ENCODE measurements around the gene DZIP1L.
"Not testable (repeated sequence)": the region's sequence is repeated elsewhere in the genome, so short reads cannot be mapped to it uniquely, and the experiment has no call there.

- TF ChIP-seq ELF2 (CRISPR knock-in tag; IDR thresholded peaks at IDR 0.05); NFE2L1 (tag; IDR thresholded peaks at IDR 0.05; ENCODE audit: borderline replicate concordance, low read depth); POLR2A (conservative IDR thresholded peaks at IDR 0.05); ZNF79 (CRISPR knock-in tag; IDR thresholded peaks at IDR 0.05; ENCODE audit: low read depth); CTCF (IDR thresholded peaks at IDR 0.05 in 2 of 3, conservative IDR thresholded peaks at IDR 0.05 in 1 of 3; ENCODE audit: insufficient read depth in 2 of 3, low read depth in 1 of 3, low read length in 3 of 3); ZNF561 (CRISPR knock-in tag; conservative IDR thresholded peaks at IDR 0.05); SMAD3 (CRISPR knock-in tag; conservative IDR thresholded peaks at IDR 0.05): not testable (repeated sequence)
- TF ChIP-seq, protein P1, sequence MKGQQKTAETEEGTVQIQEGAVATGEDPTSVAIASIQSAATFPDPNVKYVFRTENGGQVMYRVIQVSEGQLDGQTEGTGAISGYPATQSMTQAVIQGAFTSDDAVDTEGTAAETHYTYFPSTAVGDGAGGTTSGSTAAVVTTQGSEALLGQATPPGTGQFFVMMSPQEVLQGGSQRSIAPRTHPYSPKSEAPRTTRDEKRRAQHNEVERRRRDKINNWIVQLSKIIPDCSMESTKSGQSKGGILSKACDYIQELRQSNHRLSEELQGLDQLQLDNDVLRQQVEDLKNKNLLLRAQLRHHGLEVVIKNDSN (CRISPR knock-in tag; IDR thresholded peaks at IDR 0.05), result not testable (repeated sequence)
These were observed 26.8 kb upstream of the DZIP1L start for GRCh38 chr3:138142181-138142580.

All from K562 (cell line).